GM10248 (cell line): Measurements from ENCODE around the gene HOXA5.

ENCODE experiments used
- CTCF ChIA-PET: fragments of 300-600 bp; sonication (Branson Sonifier 250); formaldehyde crosslinking; extraction: SDS; loops from one replicate; lab custom pipeline; 2021; ENCODE audit warnings: antibody characterized with exemption; lab: Yijun Ruan, JAX
- POLR2A ChIA-PET: fragments of 350-650 bp; sonication (Branson Sonifier 250); formaldehyde crosslinking; extraction: SDS; loops from one replicate; lab custom pipeline; 2020; ENCODE audit warnings: antibody characterized with exemption; lab: Yijun Ruan, JAX
- DNase-seq: peaks from one replicate; pipeline ENCODE4 v3.0.0; 2012; ENCODE audit errors: extremely low spot score
- TF ChIP-seq, protein P1 (sequence below): IDR thresholded peaks from 2 replicates; pipeline ENCODE4 v1.5.1; 2012; ENCODE audit warnings: mild to moderate bottlenecking, low read depth; ENCODE audit errors: extremely low read depth, missing control alignments, control extremely low read depth

Gene HOXA5

DNA sequence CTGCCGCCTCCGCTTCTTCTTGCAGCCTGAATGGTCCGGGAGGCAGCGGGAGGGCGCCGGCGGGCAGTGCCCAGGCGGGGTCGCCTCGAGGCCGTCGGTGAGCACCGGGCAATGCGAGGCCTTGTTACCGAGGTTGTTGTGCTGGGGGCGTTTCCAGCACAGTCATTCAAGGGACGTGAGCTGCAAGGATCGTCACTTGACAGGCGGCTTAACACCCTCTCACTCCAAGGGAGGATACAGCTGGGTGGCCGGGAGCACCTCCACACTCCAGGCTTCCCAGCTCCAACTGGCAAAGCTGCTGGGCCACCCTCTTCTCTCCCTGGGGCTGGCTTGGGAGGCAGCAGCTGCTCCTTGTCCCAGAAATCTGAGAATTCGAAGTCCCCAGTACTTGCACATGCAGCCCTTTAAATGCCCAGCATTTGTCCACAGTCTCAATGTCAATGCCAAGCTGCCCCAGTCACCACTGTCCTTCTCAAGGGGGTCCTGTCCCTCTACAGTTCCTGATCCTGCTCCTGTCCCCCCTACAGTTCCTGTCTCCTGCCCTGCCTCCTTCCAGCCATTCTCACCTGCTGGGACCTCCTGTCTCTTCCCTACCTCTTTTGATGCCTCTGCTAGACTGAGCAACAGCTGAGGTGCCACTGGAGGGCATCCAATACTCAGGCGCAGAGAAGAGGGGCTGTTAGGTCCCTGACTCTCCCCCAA, 46.0 kb upstream of the HOXA5 start:
- ChIA-PET CTCF (interaction anchor here (2.0 to 2.3 kb wide), 2 partner anchors 10 to 28 kb away, joined by 6 to 11 read pairs; no protein-coding TSS in a partner anchor), POLR2A (no interaction called here)
- DNase-seq, result no peak
- TF ChIP-seq, protein P1, sequence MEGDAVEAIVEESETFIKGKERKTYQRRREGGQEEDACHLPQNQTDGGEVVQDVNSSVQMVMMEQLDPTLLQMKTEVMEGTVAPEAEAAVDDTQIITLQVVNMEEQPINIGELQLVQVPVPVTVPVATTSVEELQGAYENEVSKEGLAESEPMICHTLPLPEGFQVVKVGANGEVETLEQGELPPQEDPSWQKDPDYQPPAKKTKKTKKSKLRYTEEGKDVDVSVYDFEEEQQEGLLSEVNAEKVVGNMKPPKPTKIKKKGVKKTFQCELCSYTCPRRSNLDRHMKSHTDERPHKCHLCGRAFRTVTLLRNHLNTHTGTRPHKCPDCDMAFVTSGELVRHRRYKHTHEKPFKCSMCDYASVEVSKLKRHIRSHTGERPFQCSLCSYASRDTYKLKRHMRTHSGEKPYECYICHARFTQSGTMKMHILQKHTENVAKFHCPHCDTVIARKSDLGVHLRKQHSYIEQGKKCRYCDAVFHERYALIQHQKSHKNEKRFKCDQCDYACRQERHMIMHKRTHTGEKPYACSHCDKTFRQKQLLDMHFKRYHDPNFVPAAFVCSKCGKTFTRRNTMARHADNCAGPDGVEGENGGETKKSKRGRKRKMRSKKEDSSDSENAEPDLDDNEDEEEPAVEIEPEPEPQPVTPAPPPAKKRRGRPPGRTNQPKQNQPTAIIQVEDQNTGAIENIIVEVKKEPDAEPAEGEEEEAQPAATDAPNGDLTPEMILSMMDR, result no peak

DNA sequence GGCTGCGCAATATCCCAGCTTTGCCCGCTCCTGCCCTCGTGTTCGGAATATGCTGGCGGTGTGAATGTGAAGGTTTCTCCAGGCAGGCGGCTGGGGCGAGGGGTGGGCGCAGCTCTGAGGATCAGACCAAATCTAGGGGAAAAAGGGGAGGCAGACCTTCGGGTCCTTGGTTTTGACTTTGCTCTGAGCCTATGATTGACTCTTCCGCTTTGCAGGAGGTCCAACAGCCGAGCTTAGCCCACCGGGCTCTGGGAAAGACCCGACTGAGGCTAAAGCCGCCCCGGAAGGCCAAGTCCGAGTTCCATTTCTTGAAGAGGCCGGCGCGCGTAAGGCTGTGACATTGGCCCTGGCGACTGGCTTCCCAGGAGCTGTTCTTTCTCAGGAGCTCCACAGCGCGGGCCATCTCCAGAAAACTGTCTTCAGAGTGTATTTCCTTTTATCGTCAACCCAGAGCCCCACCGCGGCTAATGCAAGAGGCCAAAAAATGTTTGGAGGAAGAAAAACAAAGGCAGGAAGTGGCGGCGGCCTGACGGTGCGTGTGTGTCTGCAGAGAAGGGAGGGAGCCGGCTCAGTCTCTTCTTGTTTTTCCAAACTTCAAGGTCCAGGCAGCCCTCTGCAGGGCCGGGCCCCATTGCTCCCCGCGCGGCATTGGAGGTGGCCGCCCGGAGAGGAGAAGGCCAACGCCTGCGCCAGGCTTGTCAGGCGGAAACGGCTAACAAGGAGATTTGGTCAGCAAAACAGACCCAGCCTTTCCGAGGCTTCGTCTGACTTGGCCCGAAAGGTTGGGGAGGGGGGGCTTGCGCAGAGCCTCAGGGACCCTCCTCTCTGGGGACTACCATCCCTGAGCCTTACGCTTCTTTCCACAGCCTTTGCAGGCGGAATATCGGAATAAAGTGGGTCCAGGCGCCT, 45.2 kb upstream of the HOXA5 start:
- TF ChIP-seq, protein P1, result no peak
- no peak for DNase-seq
- POLR2A ChIA-PET, result no interaction called here
- CTCF ChIA-PET, result interaction anchor here (2.3 kb wide), 1 partner anchor 28 kb away, joined by 6 read pairs; no protein-coding TSS in a partner anchor

DNA sequence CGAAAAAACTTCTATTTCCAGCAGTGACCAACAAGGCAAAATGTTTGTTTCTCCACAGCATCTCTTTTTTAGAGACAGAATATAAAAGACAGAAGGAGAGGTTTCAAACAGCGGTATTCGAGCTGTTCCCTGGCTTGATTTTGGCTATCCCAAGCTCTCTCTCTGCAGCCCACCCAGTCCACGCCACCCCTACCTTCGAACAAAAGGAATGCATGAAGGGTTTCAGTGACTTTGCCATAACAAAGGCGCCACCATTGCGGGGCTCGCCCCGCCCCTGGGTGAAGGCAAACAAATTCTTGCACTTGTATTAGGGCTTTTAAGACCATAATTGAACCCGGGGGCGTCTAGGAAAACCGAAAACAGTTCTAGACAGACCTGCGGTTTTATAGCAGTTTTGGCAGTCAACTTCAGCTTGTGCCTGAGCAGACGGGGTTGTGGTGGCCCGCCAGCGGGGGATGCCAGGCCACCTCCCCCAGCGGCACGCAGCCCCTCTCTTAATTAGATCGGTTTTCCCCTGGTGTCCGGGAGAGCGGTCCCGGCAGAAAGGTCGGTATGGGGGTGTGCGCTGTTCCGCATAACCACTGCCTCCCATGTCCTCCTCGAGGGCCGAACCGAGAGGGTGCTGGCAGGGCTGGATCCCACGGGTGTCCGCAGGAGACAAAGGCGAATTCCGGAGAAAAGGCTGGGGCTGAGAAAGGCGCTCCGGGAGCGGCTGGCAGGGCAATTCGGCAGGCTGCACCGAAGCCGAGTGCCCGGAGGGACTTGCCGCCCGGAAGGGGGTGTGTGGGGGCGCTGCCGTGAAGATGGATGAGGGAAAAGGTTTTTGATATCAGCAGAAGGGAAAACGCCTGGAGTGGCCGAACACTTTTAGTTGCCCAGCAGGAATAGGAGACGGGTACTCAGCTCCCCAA, 44.2 kb upstream of the HOXA5 start:
- DNase-seq, result no peak
- ChIA-PET CTCF (interaction anchor here (1.1 to 5.1 kb wide), 2 partner anchors 8 to 909 kb away, joined by 3 to 41 read pairs; no protein-coding TSS in a partner anchor), POLR2A (no interaction called here)
- TF ChIP-seq, protein P1, result no peak

DNA sequence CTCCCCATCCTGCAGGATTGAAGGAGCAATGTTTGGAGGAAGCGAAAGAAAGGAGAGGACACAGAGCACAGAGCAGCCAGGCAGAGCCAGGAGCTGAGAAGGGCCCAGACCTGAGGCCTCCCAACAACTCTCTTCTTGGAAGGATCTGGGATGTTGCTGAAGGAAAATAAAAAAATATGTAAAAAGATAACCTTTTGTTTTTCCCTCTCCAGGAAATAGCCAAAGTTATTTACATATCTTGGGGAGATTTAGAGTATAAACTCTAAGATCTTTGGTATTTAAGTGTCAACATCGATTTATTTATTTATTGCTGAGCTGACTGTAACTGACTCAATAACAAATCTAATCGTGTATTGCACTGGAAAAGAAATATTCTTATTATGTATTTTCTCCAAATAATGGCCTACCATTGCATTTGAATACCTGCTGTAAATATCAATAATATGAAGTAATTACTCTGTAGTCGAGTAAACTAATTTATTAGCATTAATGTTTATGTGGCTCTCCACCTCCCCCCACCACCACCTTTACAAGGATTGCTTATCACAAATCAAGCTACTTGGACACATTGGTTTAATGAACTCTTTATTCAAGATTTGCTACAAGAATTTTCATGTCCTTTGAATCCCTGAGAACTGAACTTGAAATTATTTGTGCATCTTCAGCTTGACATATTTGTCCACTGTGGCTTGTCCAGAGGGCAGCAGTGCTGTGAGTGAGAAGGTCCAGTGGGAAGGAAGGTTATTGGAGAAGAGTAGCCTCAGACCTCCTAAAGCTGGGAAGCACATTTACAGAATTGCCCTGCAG, 43.4 kb upstream of the HOXA5 start:
- TF ChIP-seq, protein P1, result no peak
- DNase-seq, result no peak
- ChIA-PET CTCF (interaction anchor here (1.1 to 5.1 kb wide), 3 partner anchors 9 to 909 kb away, joined by 3 to 41 read pairs (median 9); no protein-coding TSS in a partner anchor), POLR2A (no interaction called here)

DNA sequence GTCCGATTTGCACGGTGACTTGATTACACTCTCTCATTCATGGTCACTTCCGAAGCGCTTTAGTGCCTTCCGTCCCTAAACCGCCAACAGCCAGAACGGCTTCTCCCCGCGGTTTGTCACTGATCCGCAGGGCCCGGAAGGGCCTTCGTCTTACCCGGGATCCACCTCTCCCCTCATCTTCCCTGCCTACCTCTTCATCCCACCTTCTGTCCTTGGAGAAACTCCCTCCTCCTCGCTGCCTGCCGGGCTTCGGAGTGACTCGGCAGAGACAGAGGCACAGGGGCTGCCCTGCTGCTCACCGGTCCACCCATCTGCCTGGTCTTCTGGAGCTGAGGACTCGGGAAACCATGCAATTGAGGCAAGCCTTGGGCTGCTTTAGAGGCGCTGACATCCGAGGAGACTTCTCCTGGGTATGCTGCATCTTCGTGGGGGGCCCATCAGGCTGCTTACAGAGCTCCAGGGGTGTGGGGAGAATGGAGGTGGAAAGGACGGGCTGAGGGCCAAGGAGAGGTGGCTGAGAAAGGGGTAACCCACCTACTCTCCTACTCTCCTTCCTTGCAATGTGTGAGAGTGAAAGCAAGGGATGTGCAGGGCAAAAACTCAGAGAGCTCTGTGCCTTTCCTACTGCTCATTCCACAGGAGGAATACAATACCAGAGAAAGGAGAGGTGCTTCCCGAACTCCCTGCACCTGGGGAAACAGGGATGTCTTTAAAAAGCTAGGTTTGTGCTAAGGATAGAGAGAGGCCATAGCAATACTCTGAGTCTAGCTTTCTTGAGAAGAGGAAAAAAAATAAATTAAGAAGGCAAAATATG, 42.6 kb upstream of the HOXA5 start:
- no peak for DNase-seq
- CTCF ChIA-PET, result interaction anchor here (1.1 to 5.1 kb wide), 4 partner anchors 9 to 910 kb away, joined by 3 to 41 read pairs (median 6); no protein-coding TSS in a partner anchor
- TF ChIP-seq, protein P1, result no peak
- POLR2A ChIA-PET, result no interaction called here
